ENCODE data around the gene SYNGR1. TPM values are rescaled to one million over a fixed set of nuclear protein-coding genes. Genes with fewer than 3 reads are reported as not detected.

Gene SYNGR1
- total RNA-seq, 8 experiments from 2014 or later = 7.7 to 26.6 (median 18.5) TPM

- Histone ChIP-seq H3K4me3 (no peak overlapping the region), H3K4me1 (replicated peaks in 1 of 2) (no peaks in the 10 kb centered on the region), H3K27ac (no peak overlapping the region)
- in situ Hi-C loops (cut with MboI; ENCODE audit: low pct_unique_long_range_greater_than_20kb in 2 of 9, low sequenced_read_pairs in 9 of 9, unreplicated experiment in 9 of 9) = loop anchor here in 1 of 9 experiments (25.0 kb wide), 1 partner anchor 130 kb away; the partner anchor contains the start of genes ATF4 and MIEF1
- WGBS, 10 experiments = 50 to 100% (median 83%) methylated on average over 1 of the region's 5 CpGs; no CpG with 5 or more reads in 7 of the 10 experiments
- ATAC-seq (replicated peaks in 6 of 8) = peak in 1 of 8 experiments; percentile 14
Observed at GRCh38 chr22:39382410-39382809, 32.6 kb downstream of the SYNGR1 start.

- in situ Hi-C loops (cut with MboI; ENCODE audit: low pct_unique_long_range_greater_than_20kb in 2 of 9, low sequenced_read_pairs in 9 of 9, unreplicated experiment in 9 of 9) = loop anchor here in 1 of 9 experiments (25.0 kb wide), 1 partner anchor 128 kb away; the partner anchor contains the start of genes ATF4 and MIEF1
- Histone ChIP-seq H3K4me1 (replicated peaks in 1 of 2) (no peaks in the 10 kb centered on the region), H3K27ac (no peak overlapping the region), H3K4me3 (no peak overlapping the region)
- 0 to 100% (median 80%) methylated on average over 1 to 2 of the region's 12 CpGs; no CpG with 5 or more reads in 3 of the 10 experiments for WGBS, 10 experiments
- peak in 2 of 8 experiments; percentile 9 to 16 for ATAC-seq (replicated peaks in 6 of 8)
Observed at GRCh38 chr22:39383841-39384625, 34.2 kb downstream of the SYNGR1 start.

GRCh38 chr22:39384750-39385480 lies 35.1 kb downstream of the SYNGR1 start:
- WGBS, 10 experiments = 22 to 80% (median 47%) methylated on average over 1 to 8 of the region's 21 CpGs; no CpG with 5 or more reads in 2 of the 10 experiments
- in situ Hi-C loops (cut with MboI; ENCODE audit: low pct_unique_long_range_greater_than_20kb in 2 of 9, low sequenced_read_pairs in 9 of 9, unreplicated experiment in 9 of 9) = loop anchor here in 1 of 9 experiments (25.0 kb wide), 1 partner anchor 127 kb away; the partner anchor contains the start of genes ATF4 and MIEF1

GRCh38 chr22:39388261-39389011 lies 38.6 kb downstream of the SYNGR1 start:
- 0 to 10% (median 0%) methylated on average over 2 to 8 of the region's 56 CpGs; no CpG with 5 or more reads in 7 of the 10 experiments for WGBS, 10 experiments
- in situ Hi-C loops (cut with MboI; ENCODE audit: low pct_unique_long_range_greater_than_20kb in 2 of 9, low sequenced_read_pairs in 9 of 9, unreplicated experiment in 9 of 9) = loop anchor here in 1 of 9 experiments (25.0 kb wide), 1 partner anchor 124 kb away; the partner anchor contains the start of genes ATF4 and MIEF1
- H3K27ac ChIP-seq = peak overlapping the region in 1 of 2 donors; percentile 64
- no peaks in the 10 kb centered on the region for H3K4me1 ChIP-seq (replicated peaks in 1 of 2)
- ATAC-seq (replicated peaks in 6 of 8) = peak; percentile 94 to 98 (median 96)
- peak overlapping the region; percentile 32 to 48 (median 44) for H3K4me3 ChIP-seq

More at GRCh38 chr22:39384750-39385480, 35.1 kb downstream of the SYNGR1 start:
- Histone ChIP-seq H3K4me1 (replicated peaks in 1 of 2) (no peaks in the 10 kb centered on the region), H3K27ac (no peak overlapping the region), H3K4me3 (no peak overlapping the region)
- peak in 7 of 8 experiments; percentile 4 to 39 (median 23) for ATAC-seq (replicated peaks in 6 of 8)

GRCh38 chr22:39389420-39389819 lies 39.6 kb downstream of the SYNGR1 start:
- in situ Hi-C loops (cut with MboI; ENCODE audit: low pct_unique_long_range_greater_than_20kb in 2 of 9, low sequenced_read_pairs in 9 of 9, unreplicated experiment in 9 of 9) = loop anchor here in 1 of 9 experiments (25.0 kb wide), 1 partner anchor 123 kb away; the partner anchor contains the start of genes ATF4 and MIEF1
- ATAC-seq (replicated peaks in 6 of 8) = no peak
- Histone ChIP-seq H3K4me1 (replicated peaks in 1 of 2) (no peaks in the 10 kb centered on the region), H3K4me3 (no peak overlapping the region), H3K27ac (no peak overlapping the region)
- WGBS, 10 experiments = 20 to 80% (median 52%) methylated on average over 1 to 7 of the region's 11 CpGs; no CpG with 5 or more reads in 2 of the 10 experiments

- in situ Hi-C loops (cut with MboI; ENCODE audit: low pct_unique_long_range_greater_than_20kb in 2 of 9, low sequenced_read_pairs in 9 of 9, unreplicated experiment in 9 of 9) = loop anchor here in 1 of 9 experiments (25.0 kb wide), 1 partner anchor 120 kb away; the partner anchor contains the start of genes ATF4 and MIEF1
- no peak overlapping the region for H3K27ac ChIP-seq
- H3K4me1 ChIP-seq (replicated peaks in 1 of 2) = no peaks in the 10 kb centered on the region
- ATAC-seq (replicated peaks in 6 of 8) = no peak
- H3K4me3 ChIP-seq = no peak overlapping the region
- 23 to 80% (median 67%) methylated on average over 2 to 9 of the region's 9 CpGs; no CpG with 5 or more reads in 3 of the 10 experiments for WGBS, 10 experiments
Observed at GRCh38 chr22:39392341-39392948, 42.7 kb downstream of the SYNGR1 start.

GRCh38 chr22:39395936-39396796 lies 46.4 kb downstream of the SYNGR1 start:
- 73 to 85% (median 80%) methylated on average over 2 to 10 of the region's 11 CpGs; no CpG with 5 or more reads in 1 of the 10 experiments for WGBS, 10 experiments
- ATAC-seq (replicated peaks in 6 of 8) = no peak
- Histone ChIP-seq H3K4me1 (replicated peaks in 1 of 2) (peaks cover 4% of the 10 kb centered on the region in 2 donors), H3K4me3 (no peak overlapping the region), H3K27ac (no peak overlapping the region)
- in situ Hi-C loops (cut with MboI; ENCODE audit: low pct_unique_long_range_greater_than_20kb in 2 of 9, low sequenced_read_pairs in 9 of 9, unreplicated experiment in 9 of 9) = loop anchor here in 1 of 9 experiments (25.0 kb wide), 1 partner anchor 116 kb away; the partner anchor contains the start of genes ATF4 and MIEF1

- no peak for ATAC-seq (replicated peaks in 6 of 8)
- Histone ChIP-seq H3K4me1 (replicated peaks in 1 of 2) (peaks cover 4% of the 10 kb centered on the region in 2 donors), H3K27ac (no peak overlapping the region), H3K4me3 (no peak overlapping the region)
- in situ Hi-C loops (cut with MboI; ENCODE audit: low pct_unique_long_range_greater_than_20kb in 2 of 9, low sequenced_read_pairs in 9 of 9, unreplicated experiment in 9 of 9) = loop anchor here in 1 of 9 experiments (25.0 kb wide), 1 partner anchor 116 kb away; the partner anchor contains the start of genes ATF4 and MIEF1
- WGBS, 10 experiments = 49 to 95% (median 88%) methylated on average over 3 of the region's 3 CpGs; no CpG with 5 or more reads in 5 of the 10 experiments
Observed at GRCh38 chr22:39396797-39397195, 47.0 kb downstream of the SYNGR1 start.

- ATAC-seq (replicated peaks in 6 of 8) = no peak
- in situ Hi-C loops (cut with MboI; ENCODE audit: low pct_unique_long_range_greater_than_20kb in 2 of 9, low sequenced_read_pairs in 9 of 9, unreplicated experiment in 9 of 9) = loop anchor here in 2 of 9 experiments (25.0 kb wide), 2 partner anchors 89 to 111 kb away; partner anchors contain the start of genes ATF4 (in 1 of the 2), MIEF1 (in 1 of the 2) and RPL3 (in 1 of the 2)
- H3K4me1 ChIP-seq (replicated peaks in 1 of 2) = peaks cover 4 to 8% of the 10 kb centered on the region in 2 donors
- H3K27ac ChIP-seq = no peak overlapping the region
- WGBS, 10 experiments = 80 to 100% (median 82%) methylated on average over 1 to 4 of the region's 4 CpGs; no CpG with 5 or more reads in 6 of the 10 experiments
- H3K4me3 ChIP-seq = no peak overlapping the region
Observed at GRCh38 chr22:39401301-39401631, 51.5 kb downstream of the SYNGR1 start.

GRCh38 chr22:39405346-39406085 lies 55.7 kb downstream of the SYNGR1 start:
- in situ Hi-C loops (cut with MboI; ENCODE audit: low pct_unique_long_range_greater_than_20kb in 2 of 9, low sequenced_read_pairs in 9 of 9, unreplicated experiment in 9 of 9) = loop anchor here in 2 of 9 experiments (25.0 kb wide), 2 partner anchors 93 to 107 kb away; partner anchors contain the start of genes ATF4 (in 1 of the 2), MIEF1 (in 1 of the 2) and RPL3 (in 1 of the 2)
- Histone ChIP-seq H3K4me3 (no peak overlapping the region), H3K4me1 (replicated peaks in 1 of 2) (peaks cover 5 to 11% of the 10 kb centered on the region in 2 donors), H3K27ac (no peak overlapping the region)
- ATAC-seq (replicated peaks in 6 of 8) = peak; percentile 74 to 91 (median 84)
- WGBS, 10 experiments = 17 to 87% (median 70%) methylated on average over 1 to 19 of the region's 28 CpGs; no CpG with 5 or more reads in 3 of the 10 experiments

Measured in motor neuron (in vitro differentiated cells).